HCT116 (cell line): ENCODE results near the gene SLA2. TPM values are rescaled to one million over a fixed set of nuclear protein-coding genes. Genes with fewer than 3 reads are reported as not detected.
"Not testable (repeated sequence)": the region's sequence is repeated elsewhere in the genome, so short reads cannot be mapped to it uniquely, and the experiment has no call there.

ENCODE experiments used
- ATAC-seq: fragments of 200-7000 bp; cut with Tn5 transposase; 2 replicates; pipeline ENCODE4 v1.9.1; 2020; ENCODE audit warnings: mild to moderate bottlenecking, moderate library complexity
- BruUV-seq: library from RNA; stranded (reverse); fragments of 400-500 nt; replicated peaks from 2 replicates; lab custom pipeline; 2021; lab: Mats Ljungman, UMichigan
- CTCF ChIA-PET: fragments of 300-600 bp; sonication (Branson Sonifier 250); formaldehyde crosslinking; loops from one replicate; lab custom pipeline; 2021; ENCODE audit warnings: antibody characterized with exemption; lab: Charles Lee
- POLR2A ChIA-PET: fragments of 300-600, 350-600 bp; sonication (Branson Sonifier 250); formaldehyde crosslinking; loops from one replicate; lab custom pipeline; 2021; ENCODE audit warnings: antibody characterized with exemption; lab: Charles Lee
- RAD21 ChIA-PET, 2 experiments: fragments of 300-600 bp; sonication (Branson Sonifier 250); formaldehyde crosslinking; loops; one replicate each; lab custom pipeline; 2023; ENCODE audit warnings: low total read pairs in 2 of 2; ENCODE audit not compliant: uncharacterized antibody in 2 of 2, unreplicated experiment in 2 of 2, low non-redundant PET in 1 of 2; lab: Charles Lee
- DNase-seq: peaks from one replicate; pipeline ENCODE4 v3.0.0-alpha.2; 2010; ENCODE audit warnings: low read depth, low spot score
- H2AFZ ChIP-seq: fragments of 200-600 bp; shearing (Covaris generic), sonication (generic); 2 replicates; pipeline ENCODE4 v1.6.1; 2017; ENCODE audit warnings: low read depth, mixed run types, mixed read lengths, antibody characterized with exemption, low read length; ENCODE audit not compliant: poor library complexity, severe bottlenecking
- H3K27ac ChIP-seq: 2 replicates; pipeline ENCODE4 v1.5.1; 2012; ENCODE audit warnings: low read depth, low read length
- H3K27me3 ChIP-seq: fragments of 200-600 bp; sonication (generic); 2 replicates; pipeline ENCODE4 v1.6.1; 2016; ENCODE audit warnings: mixed run types, low read length, mixed read lengths; ENCODE audit not compliant: insufficient read depth
- H3K36me3 ChIP-seq, 2 experiments: fragments of 200-500 bp in 1 of 2; fragments of 200-600 bp in 1 of 2; sonication (Bioruptor generic) in 1 of 2; sonication (generic) in 1 of 2; 2 replicates each; pipeline versions ENCODE4 v1.5.1 to v1.6.1; 2014 to 2016; ENCODE audit warnings: low read length in 2 of 2, inconsistent platforms in 1 of 2, mixed read lengths in 1 of 2, mixed run types in 1 of 2; ENCODE audit not compliant: insufficient read depth in 2 of 2, control insufficient read depth in 1 of 2
- H3K4me1 ChIP-seq, 2 experiments: fragments of 200-600 bp in 1 of 2; sonication (generic) in 1 of 2; 2 replicates each; pipeline versions ENCODE4 v1.5.1 to v1.6.1; 2012 to 2017; ENCODE audit warnings: low read length in 2 of 2, inconsistent platforms in 1 of 2, mild to moderate bottlenecking in 1 of 2, mixed read lengths in 1 of 2, mixed run types in 1 of 2, moderate library complexity in 1 of 2; ENCODE audit not compliant: insufficient read depth in 2 of 2, control insufficient read depth in 1 of 2
- H3K4me2 ChIP-seq: fragments of 200-600 bp; sonication (generic); 2 replicates; pipeline ENCODE4 v1.6.1; 2017; ENCODE audit warnings: mixed run types, low read length, mixed read lengths
- H3K4me3 ChIP-seq, 2 experiments: fragments of 200-600 bp in 1 of 2; sonication (generic) in 1 of 2; replicated peaks in 1 of 2; 2 replicates each; pipeline ENCODE4 v1.5.1; 2011 to 2016; ENCODE audit warnings: low read length in 2 of 2, control low read depth in 1 of 2, low read depth in 1 of 2, mild to moderate bottlenecking in 1 of 2, mixed read lengths in 1 of 2, mixed run types in 1 of 2
- H3K79me2 ChIP-seq: fragments of 200-600 bp; sonication (generic); 2 replicates; pipeline ENCODE4 v1.6.1; 2017; ENCODE audit warnings: mild to moderate bottlenecking, mixed run types, low read length, moderate library complexity, mixed read lengths; ENCODE audit not compliant: insufficient read depth
- H3K9ac ChIP-seq: fragments of 200-600 bp; sonication (generic); 2 replicates; pipeline ENCODE4 v1.6.1; 2016; ENCODE audit warnings: low read length, mixed read lengths
- H3K9me2 ChIP-seq: fragments of 200-600 bp; sonication (generic), shearing (Covaris generic); 2 replicates; pipeline ENCODE4 v1.6.1; 2017; ENCODE audit warnings: mixed run types, mild to moderate bottlenecking, moderate library complexity; ENCODE audit not compliant: insufficient read depth
- H3K9me3 ChIP-seq, 2 experiments: fragments of 200-500 bp in 1 of 2; fragments of 200-600 bp in 1 of 2; sonication (Bioruptor generic) in 1 of 2; sonication (generic) in 1 of 2; 2 replicates each; pipeline ENCODE4 v1.6.1; 2014 to 2017; ENCODE audit warnings: low read length in 2 of 2, mixed read lengths in 2 of 2, inconsistent platforms in 1 of 2, low read depth in 1 of 2, mild to moderate bottlenecking in 1 of 2, mixed run types in 1 of 2, moderate library complexity in 1 of 2; ENCODE audit not compliant: control insufficient read depth in 1 of 2, insufficient read depth in 1 of 2
- H4K20me1 ChIP-seq: fragments of 200-600 bp; sonication (generic), shearing (Covaris generic); 2 replicates; pipeline ENCODE4 v1.6.1; 2017; ENCODE audit warnings: mixed run types, mild to moderate bottlenecking, moderate library complexity; ENCODE audit not compliant: insufficient read depth
- ATF3 ChIP-seq: IDR thresholded peaks from 2 replicates; pipeline ENCODE4 v1.6.1; 2012
- EZH2phosphoT487 ChIP-seq: fragments of 200-600 bp; IDR thresholded peaks from 2 replicates; pipeline ENCODE4 v1.6.1; 2018; ENCODE audit warnings: antibody characterized with exemption, borderline replicate concordance
- JUND ChIP-seq: IDR thresholded peaks from 2 replicates; pipeline ENCODE4 v1.6.1; 2012
- POLR2A ChIP-seq: IDR thresholded peaks from 2 replicates; pipeline ENCODE4 v1.7.0; 2011; ENCODE audit warnings: borderline replicate concordance; ENCODE audit not compliant: insufficient read depth, insufficient read length; ENCODE audit errors: extremely low read depth
- POLR2AphosphoS5 ChIP-seq: IDR thresholded peaks from 2 replicates; pipeline ENCODE4 v1.6.1; 2011; ENCODE audit warnings: mild to moderate bottlenecking, low read depth, low read length, moderate library complexity
- RAD21 ChIP-seq: IDR thresholded peaks from 2 replicates; pipeline ENCODE4 v1.6.1; 2012; ENCODE audit warnings: low read depth, mild to moderate bottlenecking
- REST ChIP-seq: IDR thresholded peaks from 2 replicates; pipeline ENCODE4 v1.6.1; 2012; ENCODE audit warnings: low read depth
- SP1 ChIP-seq: IDR thresholded peaks from 2 replicates; pipeline ENCODE4 v1.6.1; 2012; ENCODE audit warnings: low read depth
- YY1 ChIP-seq: IDR thresholded peaks from 2 replicates; pipeline ENCODE4 v1.6.1; 2011; ENCODE audit warnings: low read length, low read depth, moderate library complexity, mild to moderate bottlenecking; ENCODE audit not compliant: insufficient replicate concordance; ENCODE audit errors: extremely low read depth
- ZNF274 ChIP-seq: fragments of 200-500 bp; sonication (Bioruptor generic); IDR thresholded peaks from 2 replicates; pipeline ENCODE4 v1.6.1; 2014; ENCODE audit warnings: mild to moderate bottlenecking, low read depth, low read length, inconsistent platforms
- intact Hi-C: fragments of 100-400 bp; cut with micrococcal nuclease; formaldehyde crosslinking; loops from 2 replicates; pipeline ENCODE4 v1.10.0; 2022
- total RNA-seq: library from RNA; stranded (reverse); gene quantifications from one replicate; pipeline ENCODE4 v1.2.1, GENCODE V29; 2021; ENCODE audit not compliant: unreplicated experiment

SLA2 gene
- total RNA-seq, 1 experiment from 2014 or later: 0.12 TPM

GRCh38 chr20:36564726-36565121 lies 81.3 kb downstream of the SLA2 start:
- H3K27ac ChIP-seq, RAD21 ChIA-PET, intact Hi-C loops: not testable (repeated sequence)

DNA sequence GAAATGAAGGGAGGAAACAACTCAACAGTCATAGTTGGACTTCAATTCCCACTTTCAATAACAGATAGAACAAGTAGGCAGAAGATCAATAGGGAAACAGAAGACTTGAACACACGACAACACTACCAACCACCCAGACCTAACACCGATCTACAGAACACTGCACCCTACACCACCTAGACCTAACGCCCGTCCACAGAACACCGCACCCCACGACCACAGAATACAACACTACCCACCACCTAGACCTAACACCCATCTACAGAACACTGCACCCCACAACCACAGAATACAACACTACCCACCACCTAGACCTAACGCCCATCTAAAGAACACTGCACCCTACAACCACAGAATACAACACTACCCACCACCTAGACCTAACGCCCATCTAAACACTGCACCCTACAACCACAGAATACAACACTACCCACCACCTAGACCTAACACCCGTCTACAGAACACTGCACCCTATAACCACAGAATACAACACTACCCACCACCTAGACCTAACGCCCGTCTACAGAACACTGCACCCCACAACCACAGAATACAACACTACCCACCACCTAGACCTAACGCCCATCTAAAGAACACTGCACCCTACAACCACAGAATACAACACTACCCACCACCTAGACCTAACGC lies 81.8 kb downstream of the SLA2 start:
- H4K20me1 ChIP-seq, DNase-seq, POLR2A ChIA-PET, H3K9ac ChIP-seq, H3K79me2 ChIP-seq, intact Hi-C loops, RAD21 ChIA-PET, H3K4me3 ChIP-seq, H3K4me2 ChIP-seq, BruUV-seq, CTCF ChIA-PET, H2AFZ ChIP-seq, H3K9me2 ChIP-seq, ATAC-seq, H3K27me3 ChIP-seq, H3K9me3 ChIP-seq, H3K36me3 ChIP-seq, H3K27ac ChIP-seq, H3K4me1 ChIP-seq: not testable (repeated sequence)

More at GRCh38 chr20:36564726-36565121, 81.3 kb downstream of the SLA2 start:
- ATAC-seq, DNase-seq, H2AFZ ChIP-seq, H3K27me3 ChIP-seq, CTCF ChIA-PET, H3K36me3 ChIP-seq, BruUV-seq, H3K4me3 ChIP-seq, H3K9me3 ChIP-seq, H3K4me2 ChIP-seq, H3K9me2 ChIP-seq, H3K4me1 ChIP-seq, H3K79me2 ChIP-seq, H4K20me1 ChIP-seq, POLR2A ChIA-PET, H3K9ac ChIP-seq: not testable (repeated sequence)

GRCh38 chr20:36563374-36563773 lies 82.6 kb downstream of the SLA2 start:
- no peaks in the 10 kb centered on the region for H3K36me3 ChIP-seq
- no peak overlapping the region for H2AFZ ChIP-seq
- H3K4me1 ChIP-seq: no peaks in the 10 kb centered on the region
- no peaks in the 10 kb centered on the region for H4K20me1 ChIP-seq
- BruUV-seq: no TSS peak
- no peaks in the 10 kb centered on the region for H3K27me3 ChIP-seq
- no peaks in the 10 kb centered on the region for H3K9me2 ChIP-seq
- RAD21 ChIA-PET: no interaction called here
- no peak overlapping the region for H3K27ac ChIP-seq
- H3K4me2 ChIP-seq: no peak overlapping the region
- ATAC-seq (no peak), DNase-seq (no peak)
- CTCF ChIA-PET: no interaction called here
- peaks cover 0 to 4% of the 10 kb centered on the region in 2 experiments; a peak in 1 of 4 replicates for H3K9me3 ChIP-seq
- H3K9ac ChIP-seq: no peak overlapping the region
- no peaks in the 10 kb centered on the region for H3K79me2 ChIP-seq
- POLR2A ChIA-PET: no interaction called here
- no peak overlapping the region for H3K4me3 ChIP-seq
- intact Hi-C loops: no loop called here
- no peak for TF ChIP-seq REST
- TF ChIP-seq ATF3: no peak
- TF ChIP-seq RAD21: no peak
- no peak for TF ChIP-seq YY1
- TF ChIP-seq POLR2A: no peak
- no peak for TF ChIP-seq EZH2phosphoT487
- TF ChIP-seq POLR2AphosphoS5: no peak
- no peak for TF ChIP-seq JUND
- TF ChIP-seq SP1: no peak
- no peak for TF ChIP-seq ZNF274
